ENCODE data around the gene SESN3.

DNA sequence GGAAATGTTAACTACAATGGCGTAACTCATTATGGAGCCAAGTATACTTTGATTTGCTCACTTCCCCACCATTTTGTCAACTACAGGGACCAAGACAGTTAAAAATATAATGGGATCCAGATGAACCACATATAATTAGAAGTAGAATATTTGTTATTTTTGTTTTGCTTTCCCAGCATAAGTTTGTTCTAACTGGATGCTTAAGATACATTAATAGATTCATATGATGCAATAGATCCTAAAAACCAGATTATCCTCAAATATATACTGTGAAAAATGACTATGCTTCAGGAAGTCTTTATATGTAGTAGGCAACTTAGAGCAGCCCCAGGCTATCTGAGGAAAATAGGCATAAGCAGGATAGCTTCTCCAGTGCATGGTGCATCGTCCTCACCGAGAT is 38.3 kb downstream of the SESN3 start:
- TF ChIP-seq TAF1 (IDR thresholded peaks at IDR 0.05; ENCODE audit: low read depth, low read length) (no peak), POLR2A (IDR thresholded peaks at IDR 0.05; ENCODE audit: low read depth, low read length) (no peak), POLR2AphosphoS5 (IDR thresholded peaks at IDR 0.05; ENCODE audit: low read depth, low read length) (no peak)

All from GM12891 (cell line).